WTC11 (cell line): ENCODE results near the gene GP9. TPM values are rescaled to one million over a fixed set of nuclear protein-coding genes. Genes with fewer than 3 reads are reported as not detected.
A peak's percentile ranks its signal among the peaks of the same experiment; 100 is the strongest.

Experiments used
- ATAC-seq: fragments of 200-7000 bp; cut with Tn5 transposase; 2 replicates; pipeline ENCODE4 v1.10.0; 2021; ENCODE audit warnings: mild to moderate bottlenecking, moderate library complexity
- CTCF ChIA-PET: fragments of 300-600 bp; sonication (Branson Sonifier 250); formaldehyde crosslinking; loops from one replicate; lab custom pipeline; 2021; ENCODE audit warnings: antibody characterized with exemption; lab: Charles Lee
- POLR2A ChIA-PET: fragments of 350-600 bp; sonication (Branson Sonifier 250); formaldehyde crosslinking; loops from one replicate; lab custom pipeline; 2021; ENCODE audit warnings: antibody characterized with exemption; lab: Charles Lee
- DNase-seq: peaks from one replicate; pipeline ENCODE4 v3.0.0; 2021; ENCODE audit warnings: low spot score
- H3K27ac Mint-ChIP-seq: 2 replicates; pipeline ENCODE4 v1.8.0; 2021; ENCODE audit warnings: mixed read lengths
- H3K27me3 Mint-ChIP-seq: 2 replicates; pipeline ENCODE4 v1.8.0; 2021; ENCODE audit warnings: low read depth, mild to moderate bottlenecking, moderate library complexity, mixed read lengths
- H3K36me3 Mint-ChIP-seq: 2 replicates; pipeline ENCODE4 v1.8.0; 2021; ENCODE audit warnings: mixed read lengths
- H3K4me1 Mint-ChIP-seq: 2 replicates; pipeline ENCODE4 v1.8.0; 2022; ENCODE audit warnings: mixed read lengths
- H3K4me3 Mint-ChIP-seq: 2 replicates; pipeline ENCODE4 v1.8.0; 2021; ENCODE audit warnings: mild to moderate bottlenecking, moderate library complexity, mixed read lengths
- H3K9me3 Mint-ChIP-seq: 2 replicates; pipeline ENCODE4 v1.8.0; 2021; ENCODE audit warnings: mixed read lengths
- ARID4B ChIP-seq: sonication (generic); formaldehyde crosslinking; IDR thresholded peaks from 2 replicates; pipeline ENCODE4 v1.8.0; 2023; ENCODE audit warnings: missing genetic modification reagents, mild to moderate bottlenecking, borderline replicate concordance
- CBFB ChIP-seq: sonication (generic); formaldehyde crosslinking; IDR thresholded peaks from 2 replicates; pipeline ENCODE4 v1.8.1; 2022; ENCODE audit warnings: mild to moderate bottlenecking, low read depth, missing genetic modification reagents
- E2F5 ChIP-seq: sonication (generic); formaldehyde crosslinking; IDR thresholded peaks from 2 replicates; pipeline ENCODE4 v1.8.1; 2022; ENCODE audit warnings: mild to moderate bottlenecking, moderate library complexity, missing genetic modification reagents
- FOXP4 ChIP-seq: sonication (generic); formaldehyde crosslinking; IDR thresholded peaks from 2 replicates; pipeline ENCODE4 v1.8.0; 2022; ENCODE audit warnings: mild to moderate bottlenecking, missing genetic modification reagents
- STAT6 ChIP-seq: sonication (generic); formaldehyde crosslinking; conservative IDR thresholded peaks from 2 replicates; pipeline ENCODE4 v1.8.1; 2023; ENCODE audit warnings: mild to moderate bottlenecking, low read depth, missing genetic modification reagents, moderate library complexity
- total RNA-seq: library from RNA; stranded (reverse); gene quantifications from 3 replicates; pipeline ENCODE4 v1.2.3, GENCODE V29; 2021
- TF ChIP-seq, protein P1 (sequence below): sonication (generic); formaldehyde crosslinking; IDR thresholded peaks from 2 replicates; pipeline ENCODE4 v1.8.0; 2022; ENCODE audit warnings: missing genetic modification reagents
- TF ChIP-seq, protein P2 (sequence below): sonication (generic); formaldehyde crosslinking; IDR thresholded peaks from 2 replicates; pipeline ENCODE4 v1.8.1; 2023; ENCODE audit warnings: mild to moderate bottlenecking, missing genetic modification reagents, moderate library complexity

GP9 gene
- total RNA-seq, 1 experiment from 2014 or later = not detected

GRCh38 chr3:129081503-129081902 is 20.9 kb downstream of the GP9 start (continued):
- TF ChIP-seq E2F5 (CRISPR knock-in tag) = no peak

GRCh38 chr3:129082026-129082425 is 21.4 kb downstream of the GP9 start:
- ATAC-seq (no peak), DNase-seq (no peak)
- peaks cover 10% of the 10 kb centered on the region for H3K27me3 Mint-ChIP-seq
- ChIA-PET CTCF (no interaction called here), POLR2A (no interaction called here)
- H3K4me3 Mint-ChIP-seq = no peak overlapping the region
- TF ChIP-seq, protein P1, sequence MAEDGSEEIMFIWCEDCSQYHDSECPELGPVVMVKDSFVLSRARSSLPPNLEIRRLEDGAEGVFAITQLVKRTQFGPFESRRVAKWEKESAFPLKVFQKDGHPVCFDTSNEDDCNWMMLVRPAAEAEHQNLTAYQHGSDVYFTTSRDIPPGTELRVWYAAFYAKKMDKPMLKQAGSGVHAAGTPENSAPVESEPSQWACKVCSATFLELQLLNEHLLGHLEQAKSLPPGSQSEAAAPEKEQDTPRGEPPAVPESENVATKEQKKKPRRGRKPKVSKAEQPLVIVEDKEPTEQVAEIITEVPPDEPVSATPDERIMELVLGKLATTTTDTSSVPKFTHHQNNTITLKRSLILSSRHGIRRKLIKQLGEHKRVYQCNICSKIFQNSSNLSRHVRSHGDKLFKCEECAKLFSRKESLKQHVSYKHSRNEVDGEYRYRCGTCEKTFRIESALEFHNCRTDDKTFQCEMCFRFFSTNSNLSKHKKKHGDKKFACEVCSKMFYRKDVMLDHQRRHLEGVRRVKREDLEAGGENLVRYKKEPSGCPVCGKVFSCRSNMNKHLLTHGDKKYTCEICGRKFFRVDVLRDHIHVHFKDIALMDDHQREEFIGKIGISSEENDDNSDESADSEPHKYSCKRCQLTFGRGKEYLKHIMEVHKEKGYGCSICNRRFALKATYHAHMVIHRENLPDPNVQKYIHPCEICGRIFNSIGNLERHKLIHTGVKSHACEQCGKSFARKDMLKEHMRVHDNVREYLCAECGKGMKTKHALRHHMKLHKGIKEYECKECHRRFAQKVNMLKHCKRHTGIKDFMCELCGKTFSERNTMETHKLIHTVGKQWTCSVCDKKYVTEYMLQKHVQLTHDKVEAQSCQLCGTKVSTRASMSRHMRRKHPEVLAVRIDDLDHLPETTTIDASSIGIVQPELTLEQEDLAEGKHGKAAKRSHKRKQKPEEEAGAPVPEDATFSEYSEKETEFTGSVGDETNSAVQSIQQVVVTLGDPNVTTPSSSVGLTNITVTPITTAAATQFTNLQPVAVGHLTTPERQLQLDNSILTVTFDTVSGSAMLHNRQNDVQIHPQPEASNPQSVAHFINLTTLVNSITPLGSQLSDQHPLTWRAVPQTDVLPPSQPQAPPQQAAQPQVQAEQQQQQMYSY (CRISPR knock-in tag) = no peak
- TF ChIP-seq ARID4B (CRISPR knock-in tag) (no peak), STAT6 (no peak), FOXP4 (CRISPR knock-in tag) (no peak), CBFB (CRISPR knock-in tag) (no peak)
- H3K4me1 Mint-ChIP-seq = no peaks in the 10 kb centered on the region
- peak overlapping the region; percentile 41; the same call in 1 of the 2 replicates for H3K27ac Mint-ChIP-seq
- H3K9me3 Mint-ChIP-seq = no peaks in the 10 kb centered on the region
- no peaks in the 10 kb centered on the region for H3K36me3 Mint-ChIP-seq

- Mint-ChIP-seq H3K4me1 (no peaks in the 10 kb centered on the region), H3K36me3 (no peaks in the 10 kb centered on the region), H3K27me3 (peaks cover 10% of the 10 kb centered on the region), H3K9me3 (no peaks in the 10 kb centered on the region), H3K27ac (no peak overlapping the region), H3K4me3 (no peak overlapping the region)
- DNase-seq = no peak
- CTCF ChIA-PET = interaction anchor here (0.7 to 2.4 kb wide), 5 partner anchors 15 to 114 kb away, joined by 4 to 12 read pairs (median 6); no protein-coding TSS in a partner anchor
- ATAC-seq = no peak
- POLR2A ChIA-PET = interaction anchor here (0.6 to 0.7 kb wide), 3 partner anchors 75 to 312 kb away, joined by 4 to 5 read pairs (median 4); no protein-coding TSS in a partner anchor
- TF ChIP-seq, protein P2, sequence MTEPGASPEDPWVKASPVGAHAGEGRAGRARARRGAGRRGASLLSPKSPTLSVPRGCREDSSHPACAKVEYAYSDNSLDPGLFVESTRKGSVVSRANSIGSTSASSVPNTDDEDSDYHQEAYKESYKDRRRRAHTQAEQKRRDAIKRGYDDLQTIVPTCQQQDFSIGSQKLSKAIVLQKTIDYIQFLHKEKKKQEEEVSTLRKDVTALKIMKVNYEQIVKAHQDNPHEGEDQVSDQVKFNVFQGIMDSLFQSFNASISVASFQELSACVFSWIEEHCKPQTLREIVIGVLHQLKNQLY (CRISPR knock-in tag) = no peak
Measured at GRCh38 chr3:129084501-129084900, 23.9 kb downstream of the GP9 start.
